SIG-M5 (cell line): ENCODE measurements around the gene SUN3.

Experiments used
- DNase-seq: peaks from one replicate; lab custom pipeline; 2025; lab: John Stamatoyannopoulos, UW

Gene SUN3

DNA sequence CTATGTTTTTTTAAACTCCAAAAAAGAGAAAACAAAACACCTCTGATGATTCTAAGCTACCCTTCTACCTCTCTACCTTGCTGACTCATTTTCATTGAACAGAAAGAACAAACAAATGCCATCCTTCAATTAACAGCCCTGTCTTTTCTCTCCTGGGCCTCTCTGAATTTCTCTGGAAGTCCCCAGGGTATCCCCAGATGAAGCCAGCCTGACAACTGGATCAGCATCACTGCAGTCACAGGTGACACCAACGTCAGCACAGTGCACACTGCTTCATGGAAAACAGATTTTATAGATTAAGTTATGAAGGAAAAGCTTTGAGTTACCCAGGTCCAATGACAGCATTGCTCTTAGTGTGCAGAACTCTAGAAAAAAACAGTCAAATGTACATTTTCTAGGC, 55.2 kb downstream of the SUN3 start:
- no peak for DNase-seq

DNA sequence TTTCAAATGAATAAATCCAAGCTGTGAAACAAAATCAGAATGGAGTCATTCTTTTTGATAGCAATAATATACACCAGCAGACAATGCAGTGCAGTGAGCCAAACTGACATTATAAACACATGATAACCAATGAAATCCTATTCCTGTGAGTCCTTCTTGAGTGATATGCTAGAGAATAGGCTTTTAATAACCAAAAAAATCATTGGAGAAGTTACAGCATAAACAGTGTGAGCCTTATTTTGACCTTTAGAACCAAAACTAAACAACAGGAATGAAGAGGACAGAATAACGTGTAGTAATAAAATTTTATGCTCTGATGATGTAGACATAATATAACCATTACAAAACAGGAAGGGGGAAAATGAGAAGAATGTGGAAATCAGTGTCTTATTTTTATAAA, 58.1 kb downstream of the SUN3 start:
- DNase-seq = no peak

DNA sequence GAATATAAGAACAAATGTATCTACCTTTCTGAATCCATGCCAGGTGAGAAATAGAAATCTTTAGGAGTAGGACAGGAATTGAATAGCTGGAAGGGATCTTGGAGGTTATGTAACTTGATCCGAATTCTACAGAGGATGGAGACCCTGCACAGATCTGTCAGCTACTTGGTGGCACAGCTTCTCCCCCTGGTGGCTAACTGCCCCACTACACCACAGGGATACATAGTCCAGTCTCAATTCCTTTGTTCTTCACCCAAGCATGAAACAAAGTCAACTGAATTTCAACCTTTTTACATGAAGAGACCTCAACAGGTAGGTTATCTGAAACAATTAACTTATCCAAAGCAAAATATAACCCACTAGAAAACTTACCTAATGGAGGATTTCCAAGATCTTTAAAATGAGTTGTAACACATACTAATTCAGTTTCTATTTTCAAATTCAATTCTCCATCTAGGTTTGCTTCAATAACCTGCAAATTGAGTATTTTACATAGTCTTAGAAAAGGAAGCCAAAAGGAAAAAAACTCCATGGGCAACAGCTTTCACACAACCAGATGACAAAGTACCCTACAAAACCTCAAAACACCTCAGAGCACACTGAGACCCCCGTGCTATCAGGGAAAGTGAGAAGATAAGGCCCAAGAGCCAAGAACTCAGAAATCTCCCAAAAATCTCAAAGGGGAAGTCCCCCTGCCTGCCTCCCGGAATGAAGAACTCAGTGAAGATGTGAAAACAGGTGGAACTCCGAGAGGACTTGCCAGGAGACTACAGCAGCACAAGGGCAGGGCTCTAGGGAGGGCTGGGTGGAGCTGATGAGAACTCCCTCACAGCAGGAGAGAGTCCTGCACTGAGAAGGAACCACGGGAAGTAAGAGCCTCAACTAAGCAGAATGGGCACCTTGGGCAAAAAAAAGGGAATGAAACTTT, 59.8 kb downstream of the SUN3 start:
- no peak for DNase-seq

DNA sequence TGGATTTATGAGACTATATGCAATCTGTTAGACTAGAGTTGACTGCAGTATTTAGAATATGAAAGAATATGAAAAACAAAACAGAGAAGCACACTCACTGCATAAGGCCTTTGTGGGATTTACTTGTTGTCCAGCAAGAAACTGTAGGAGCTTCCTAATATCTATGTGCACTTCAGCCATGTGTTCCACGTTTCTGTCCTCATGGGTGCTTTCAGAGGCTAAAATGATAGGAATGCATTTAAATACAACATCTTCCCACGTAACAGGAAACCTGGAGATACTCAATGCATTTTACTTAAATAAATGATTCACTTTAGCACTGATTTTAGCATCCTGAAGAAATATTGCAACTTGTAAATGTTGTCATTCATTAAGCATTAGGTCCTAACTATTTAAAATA, 61.2 kb downstream of the SUN3 start:
- no peak for DNase-seq

DNA sequence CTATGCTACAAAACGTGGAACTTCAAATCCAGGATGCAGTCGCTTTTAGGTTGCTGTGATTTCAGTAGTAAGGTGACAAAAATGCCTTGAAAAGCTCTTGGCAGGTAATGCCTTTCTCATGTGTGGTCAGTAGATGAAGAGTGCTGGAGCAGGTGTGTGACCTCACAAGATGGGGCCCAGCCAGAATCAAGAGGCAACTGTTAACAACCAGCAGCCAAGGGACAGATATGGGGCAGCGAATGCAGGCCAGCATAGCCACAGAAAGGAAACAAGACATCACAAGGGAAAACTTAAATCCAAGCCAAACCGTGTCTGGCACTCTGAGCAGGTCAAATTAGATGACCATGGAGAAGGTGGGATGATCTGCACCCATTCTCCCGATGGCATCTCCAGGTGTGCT, 61.8 kb downstream of the SUN3 start:
- DNase-seq = no peak

DNA sequence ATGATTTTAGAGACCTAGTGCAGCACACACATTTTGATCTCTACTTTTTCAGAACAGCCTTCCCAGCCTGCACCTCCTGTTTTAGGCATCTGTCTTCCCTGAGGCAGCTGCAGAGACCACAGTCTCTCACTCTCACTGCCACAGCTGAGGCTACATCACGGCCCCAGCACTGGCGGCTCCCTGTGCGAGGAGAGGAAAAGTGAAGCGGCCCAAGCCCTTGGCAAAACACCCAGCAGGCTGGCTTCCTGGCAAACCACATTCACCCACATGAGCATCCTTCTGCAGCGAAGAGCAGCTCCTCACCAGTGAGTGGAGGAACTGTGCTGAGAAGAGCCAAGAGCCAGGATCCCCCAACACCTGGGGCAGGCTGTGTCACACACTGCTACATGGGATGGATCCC, 63.5 kb downstream of the SUN3 start:
- no peak for DNase-seq

DNA sequence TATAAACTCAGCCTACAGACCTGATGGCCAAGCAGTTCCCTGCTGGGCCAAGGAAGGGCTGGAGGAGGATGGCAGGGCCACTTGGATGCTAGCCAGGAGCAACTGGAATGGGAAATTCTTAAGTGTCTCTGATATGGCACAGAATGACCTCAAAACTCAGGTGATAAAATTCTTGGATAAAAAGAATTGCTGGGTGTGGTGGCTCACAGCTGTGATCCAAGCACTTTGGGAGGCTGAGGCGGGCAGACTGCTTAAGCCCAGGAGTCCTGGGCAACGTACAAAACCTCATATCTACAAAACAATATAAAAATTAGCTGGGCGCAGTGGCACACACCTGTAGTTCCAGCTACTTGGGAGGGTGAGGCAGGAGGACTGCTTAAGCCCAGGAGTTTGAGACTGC, 66.6 kb downstream of the SUN3 start:
- no peak for DNase-seq

DNA sequence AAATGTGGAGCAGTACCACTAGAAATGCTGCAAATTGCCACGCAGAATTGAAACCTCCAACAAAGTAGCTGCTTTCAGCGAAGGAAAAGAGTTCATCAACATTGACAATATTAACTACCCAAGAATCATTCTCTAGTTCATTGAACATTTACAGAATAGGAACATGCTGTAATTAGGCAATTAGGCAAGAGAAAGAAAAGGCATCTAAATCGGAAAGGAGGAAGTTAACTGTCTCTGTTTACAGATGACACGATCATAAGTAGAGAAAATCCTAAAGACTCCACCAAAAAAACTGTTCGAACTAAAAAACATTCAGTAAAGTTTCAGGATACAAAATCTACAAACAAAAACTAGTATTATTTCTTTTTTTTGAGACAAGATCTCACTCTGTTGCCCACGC, 71.8 kb downstream of the SUN3 start:
- DNase-seq = no peak

DNA sequence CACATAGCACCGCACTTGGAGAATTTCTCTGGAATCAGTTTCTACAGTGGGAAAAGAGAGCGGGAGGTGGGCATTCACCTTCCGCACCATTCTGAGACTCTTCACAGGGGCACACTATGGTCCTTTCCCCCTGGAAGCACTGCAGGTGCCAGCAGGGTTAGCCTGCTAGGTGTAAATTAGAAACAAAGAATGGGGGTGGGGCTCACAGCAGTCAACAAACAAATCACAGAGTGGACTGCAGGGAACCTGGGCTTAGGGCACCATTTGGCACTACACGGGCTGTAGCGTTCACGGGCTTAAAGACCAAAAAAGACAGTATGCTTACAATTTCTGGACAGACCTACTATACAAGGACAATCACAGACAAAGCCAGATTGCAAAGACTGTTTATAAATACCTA, 72.7 kb downstream of the SUN3 start:
- DNase-seq = no peak

DNA sequence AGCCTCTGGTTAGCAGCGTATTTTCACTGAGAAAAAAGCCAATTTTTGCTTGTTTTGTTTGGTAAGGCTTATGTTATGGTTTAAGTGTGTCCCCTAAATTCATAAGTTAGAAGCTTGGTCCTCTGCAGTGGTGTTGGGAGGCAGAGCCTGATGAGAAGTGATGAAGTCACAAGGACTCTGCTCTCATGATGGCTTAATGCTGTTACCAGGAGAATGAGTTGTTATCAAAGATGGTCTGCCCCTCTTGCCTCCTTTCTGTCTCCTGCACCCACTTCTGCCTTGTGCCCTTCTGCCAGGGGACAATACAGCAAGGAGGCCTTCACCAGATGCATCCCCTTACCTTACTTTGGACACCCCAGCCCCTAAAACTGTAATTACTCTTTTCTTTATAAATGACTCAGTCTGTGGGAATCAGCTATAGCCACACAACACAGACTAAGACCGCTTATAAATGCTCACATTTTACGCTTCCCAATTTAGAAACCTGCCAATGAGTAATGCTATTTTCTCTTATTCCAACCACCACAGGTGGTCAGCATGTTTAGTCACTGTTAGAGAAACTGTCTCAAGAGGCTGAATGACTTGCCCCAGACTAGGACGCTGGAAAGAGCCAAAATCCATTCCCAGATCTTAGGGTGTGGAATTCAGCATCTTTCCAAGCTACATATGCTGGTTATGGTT, 74.5 kb downstream of the SUN3 start:
- no peak for DNase-seq

DNA sequence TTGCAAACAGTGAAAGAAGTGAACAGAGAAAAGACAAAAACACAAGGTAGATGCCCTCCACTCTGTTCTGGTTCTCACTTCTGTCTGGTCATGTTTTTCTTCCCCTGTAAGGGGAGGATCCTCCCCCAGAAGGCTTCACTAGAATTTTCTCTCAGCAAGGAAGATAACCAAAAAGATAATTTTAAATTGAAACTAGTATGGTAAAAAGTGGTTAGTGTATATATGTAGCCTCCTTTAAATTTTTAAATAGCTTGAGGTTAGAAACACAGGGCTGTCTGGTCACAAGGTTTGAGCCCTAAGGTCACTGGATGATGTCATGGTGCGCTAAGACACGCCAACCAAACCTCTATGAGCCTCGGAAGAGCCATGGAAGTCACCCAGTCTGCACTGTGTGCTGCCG, 75.1 kb downstream of the SUN3 start:
- DNase-seq = no peak

DNA sequence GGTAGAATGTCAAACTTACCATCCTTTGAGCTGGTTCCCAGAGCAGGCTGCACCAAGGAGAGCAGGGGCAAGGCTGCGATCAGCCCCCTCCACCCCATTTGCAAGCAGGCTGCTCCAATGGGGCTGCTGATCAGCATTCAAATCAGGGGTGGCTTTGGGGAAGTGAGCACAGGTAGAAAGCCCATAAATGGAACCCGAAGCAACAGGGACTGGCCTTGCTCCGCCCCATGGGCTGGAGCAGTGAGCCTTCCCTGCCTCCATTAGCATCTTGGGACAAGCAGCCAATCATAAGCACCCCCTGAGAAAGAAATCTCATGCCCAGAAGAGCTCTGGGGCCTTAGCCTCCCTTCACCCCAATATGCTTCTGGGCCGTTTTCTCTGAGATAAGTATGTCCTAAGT, 76.7 kb downstream of the SUN3 start:
- DNase-seq = no peak

DNA sequence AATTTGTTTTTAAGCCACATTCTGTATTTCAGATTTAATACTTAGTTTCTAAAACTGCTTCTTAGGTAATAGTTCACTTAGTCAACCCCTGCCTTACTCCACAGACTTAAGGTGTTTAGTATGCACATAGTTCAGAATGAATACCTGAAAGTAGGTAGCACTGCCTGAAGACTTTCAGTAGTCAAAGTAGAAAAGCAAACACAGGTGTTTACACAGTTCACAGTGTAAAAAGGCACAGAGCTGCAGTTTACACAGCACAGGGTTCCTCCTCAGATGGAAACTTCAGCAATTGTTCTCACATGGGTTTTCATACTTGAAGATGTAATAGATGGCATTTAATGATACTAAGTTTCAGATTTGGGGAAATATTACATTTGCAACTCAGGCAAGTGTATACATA, 77.5 kb downstream of the SUN3 start:
- no peak for DNase-seq

DNA sequence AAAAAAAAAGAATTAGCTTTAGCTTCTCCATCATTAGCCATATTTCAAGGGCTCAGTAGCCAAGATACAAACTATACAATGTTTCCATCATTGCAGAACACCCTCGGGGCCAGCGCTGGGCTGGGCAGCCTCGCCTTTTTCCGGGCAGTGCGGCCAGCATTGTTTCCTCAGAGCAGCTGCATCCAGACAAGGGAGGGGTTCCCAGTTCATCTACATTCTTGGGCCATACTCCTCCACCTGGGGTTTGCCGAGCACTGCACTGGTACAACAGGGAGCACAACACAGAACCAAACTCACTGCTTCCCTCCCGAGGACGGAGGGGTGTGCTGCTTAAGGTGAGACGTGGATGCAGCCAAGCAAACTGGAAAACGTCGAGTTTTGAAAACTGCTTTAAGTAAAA, 78.2 kb downstream of the SUN3 start:
- no peak for DNase-seq

DNA sequence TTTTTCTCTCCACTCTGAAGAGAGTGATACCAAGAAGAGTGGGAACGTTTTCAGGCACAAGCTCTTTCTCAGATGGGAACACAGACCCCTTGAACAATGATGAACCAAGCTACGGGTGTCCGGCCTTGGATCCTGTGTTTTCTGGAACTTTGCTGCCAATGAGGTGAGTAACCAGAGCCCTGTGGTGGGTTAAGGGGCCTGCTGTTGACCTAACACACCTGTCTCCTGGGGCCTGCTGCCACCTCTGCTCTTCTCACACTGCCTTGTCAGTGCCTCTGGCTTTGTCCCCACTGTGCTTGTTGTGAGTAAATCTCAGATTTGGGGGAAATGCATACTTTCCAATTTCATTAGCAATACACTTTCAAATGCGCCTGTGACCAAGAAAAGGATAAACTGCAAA, 79.2 kb downstream of the SUN3 start:
- DNase-seq = no peak

DNA sequence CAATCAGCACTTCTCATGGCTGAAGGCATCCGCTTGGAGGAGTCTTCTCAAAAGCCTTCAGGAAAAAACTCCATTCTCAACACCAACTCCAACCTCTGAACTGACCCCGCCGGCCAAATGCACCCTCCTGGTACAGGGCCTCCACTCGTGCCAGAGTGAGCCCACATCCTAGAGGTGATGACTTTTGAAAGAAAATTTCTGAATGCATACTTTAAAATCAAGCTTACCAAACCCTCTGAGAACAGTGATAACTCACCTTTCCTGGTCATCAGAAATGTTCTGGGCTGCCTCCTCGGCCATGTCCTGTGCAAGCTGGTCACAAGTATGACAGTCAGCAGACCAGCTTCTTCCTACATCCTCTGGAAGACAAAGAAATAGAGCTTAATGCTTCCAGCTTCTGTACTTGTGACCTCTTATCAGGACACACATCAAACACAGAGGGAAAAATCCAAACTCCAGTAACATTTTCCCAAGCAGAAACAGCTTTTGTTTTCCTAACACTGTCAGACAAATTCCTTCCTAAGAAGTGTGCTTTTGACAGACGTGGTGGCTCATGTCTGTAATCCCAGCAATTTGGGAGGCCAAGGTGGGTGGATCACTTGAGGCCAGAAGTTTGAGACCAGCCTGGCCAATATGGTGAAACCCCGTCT, 80.6 kb downstream of the SUN3 start, which contains the start of gene PKD1L1:
TSS of gene PKD1L1 (minus strand) at position 326 of the 650 bp plus-strand sequence. CDS start at position 300, 26 bp downstream.
- DNase-seq = no peak

DNA sequence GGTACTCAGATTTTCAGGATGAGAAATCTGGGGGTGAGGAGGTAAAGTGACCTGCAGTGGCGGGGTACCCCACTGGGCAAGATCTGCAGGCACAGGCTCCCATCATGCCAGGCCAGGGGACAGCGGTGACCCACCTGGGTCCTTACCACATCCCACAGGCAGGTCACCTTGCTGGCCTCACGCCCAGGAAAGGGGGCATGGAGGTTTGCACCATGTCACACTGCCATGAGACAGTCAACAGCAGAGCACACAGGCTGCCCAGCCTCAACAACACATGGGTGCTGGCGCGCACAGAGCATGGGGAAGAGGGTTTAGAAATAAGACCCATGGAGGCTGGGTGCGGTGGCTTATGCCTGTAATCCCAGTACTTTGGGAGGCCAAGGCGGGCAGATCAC, 81.6 kb downstream of the SUN3 start:
- DNase-seq = no peak

DNA sequence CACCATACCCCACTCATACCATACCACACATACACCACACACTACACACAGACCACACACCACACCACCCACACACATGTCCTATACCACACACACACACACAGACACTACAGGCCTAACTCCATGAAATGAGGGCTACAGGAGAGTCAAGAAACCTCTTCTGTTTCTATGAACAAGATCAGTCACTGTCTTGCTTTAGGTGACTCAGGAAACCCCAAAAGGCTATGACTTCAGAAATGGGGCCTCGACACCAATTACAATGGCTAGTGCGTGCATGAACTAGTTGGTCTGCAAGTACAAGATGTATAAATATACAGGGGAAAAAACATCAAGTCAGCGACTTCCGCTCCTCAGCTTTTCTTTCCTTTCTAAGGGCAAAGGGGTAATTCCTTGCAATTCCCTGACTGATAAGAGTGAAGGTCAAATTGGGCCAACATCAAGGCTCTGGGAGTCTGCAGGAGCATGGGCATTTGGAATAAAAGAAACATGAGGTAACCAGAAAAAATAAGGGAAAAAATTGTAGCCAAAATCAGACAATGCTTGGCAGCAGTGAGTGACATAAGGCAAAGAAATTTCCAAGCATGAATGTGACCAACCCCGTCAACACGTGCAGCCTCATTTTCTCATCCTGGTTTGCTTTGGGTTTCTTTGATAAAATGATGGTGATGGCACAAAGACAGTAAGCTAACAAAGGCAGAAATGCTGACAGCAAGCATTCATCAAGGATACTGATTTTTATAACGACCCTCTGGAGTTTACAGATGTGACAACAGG, 82.1 kb downstream of the SUN3 start:
- no peak for DNase-seq

DNA sequence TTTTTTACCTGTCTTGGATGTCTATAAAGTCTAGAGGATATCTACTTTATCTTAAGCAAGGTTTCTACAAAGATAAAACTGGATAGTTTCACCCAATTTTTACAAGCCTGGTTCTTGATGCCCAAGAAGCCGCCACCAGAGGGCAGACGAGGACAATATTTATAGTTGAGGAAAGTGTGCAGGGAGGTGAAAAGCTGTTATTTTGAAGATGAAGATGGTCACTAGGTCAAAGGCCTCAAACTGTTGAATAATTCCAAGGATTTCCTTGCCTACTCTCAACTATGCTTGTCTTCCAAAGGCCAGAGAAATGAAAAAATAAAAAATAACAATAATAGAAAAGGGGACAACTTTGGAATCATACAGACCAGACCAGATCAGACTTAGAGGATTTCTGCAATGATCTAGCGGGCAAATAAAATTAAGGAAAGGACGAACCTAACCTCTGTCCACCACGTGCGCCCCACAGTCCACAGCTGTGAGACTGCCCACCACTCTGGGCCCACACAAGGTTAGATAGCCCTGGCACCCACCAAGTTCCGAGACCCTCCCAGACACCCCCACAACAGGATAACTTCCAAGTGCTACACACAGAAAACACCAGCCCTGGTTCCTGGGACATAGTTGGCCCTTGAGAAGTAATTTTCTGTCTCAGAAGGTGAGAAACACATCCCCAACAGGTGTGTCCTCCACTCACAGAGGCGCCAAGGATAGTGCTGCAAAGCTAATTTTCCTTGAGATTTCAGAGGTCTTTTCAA, 83.5 kb downstream of the SUN3 start:
- no peak for DNase-seq

DNA sequence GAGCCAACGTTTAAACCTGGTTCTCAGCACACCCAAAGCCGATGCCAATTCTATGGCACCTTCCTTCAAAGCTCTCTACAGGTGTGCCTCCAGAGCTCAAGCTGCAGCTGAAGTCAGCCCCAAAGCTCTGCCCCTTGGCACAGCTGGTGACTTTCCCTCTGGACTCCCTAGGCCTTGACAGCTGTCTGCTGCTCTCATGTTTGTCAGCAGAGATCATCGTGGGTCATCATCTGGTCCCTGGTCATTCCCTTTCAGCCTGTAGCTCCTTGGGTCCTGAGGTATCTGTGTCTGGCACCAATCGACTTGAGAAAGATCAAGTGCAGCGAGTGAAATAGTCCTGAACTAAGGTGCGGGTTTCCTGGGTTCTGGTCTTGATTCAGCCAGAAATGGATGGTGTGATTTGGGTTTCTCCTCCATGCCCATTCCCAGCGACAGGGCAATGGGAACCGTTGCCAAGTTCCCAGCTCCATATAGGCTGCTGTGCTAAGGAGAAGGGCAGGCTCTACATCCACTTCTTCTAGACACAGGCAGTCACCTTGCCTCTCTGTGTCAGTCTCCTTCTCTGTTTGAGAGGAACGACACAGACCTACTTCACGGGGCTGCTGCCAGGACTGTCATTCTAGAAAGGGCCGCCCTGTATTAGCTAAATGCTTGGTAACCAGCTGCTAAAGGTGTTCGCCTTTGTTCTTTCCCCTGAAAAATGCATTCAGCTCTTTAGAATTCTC, 84.2 kb downstream of the SUN3 start:
- DNase-seq = no peak
